NCI-H2196 (cell line): ENCODE measurements around the gene TRAPPC2L.
"Not testable (repeated sequence)": the region's sequence is repeated elsewhere in the genome, so short reads cannot be mapped to it uniquely, and the experiment has no call there.

Experiments used
- DNase-seq: peaks from one replicate; lab custom pipeline; 2025; ENCODE audit not compliant: unreplicated experiment; lab: John Stamatoyannopoulos, UW

Gene TRAPPC2L

GRCh38 chr16:88889702-88890352, 32.9 kb downstream of the TRAPPC2L start:
- DNase-seq = not testable (repeated sequence)

- DNase-seq = no peak
These were observed 34.2 kb downstream of the TRAPPC2L start for GRCh38 chr16:88891083-88891482.

DNA sequence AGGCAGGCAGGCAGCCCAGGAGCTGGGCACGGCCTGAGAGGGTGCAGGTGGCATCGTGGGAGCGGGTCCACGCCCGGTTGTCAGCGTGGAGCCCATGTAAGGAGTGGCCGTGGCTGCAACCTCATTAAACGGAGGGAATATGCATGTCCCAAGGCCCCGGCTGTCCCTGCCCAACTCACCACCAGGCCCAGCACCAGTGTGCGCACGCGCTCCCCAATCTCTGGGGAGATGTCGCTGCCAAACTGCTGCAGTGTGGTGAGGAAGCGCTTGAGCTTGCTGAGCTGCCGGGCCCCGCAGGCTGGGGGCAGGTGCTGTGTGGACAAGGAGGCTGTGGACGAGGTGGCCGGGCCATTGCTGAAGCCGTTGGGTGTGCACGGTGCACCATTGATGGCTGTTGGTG, 35.1 kb downstream of the TRAPPC2L start:
- no peak for DNase-seq

DNA sequence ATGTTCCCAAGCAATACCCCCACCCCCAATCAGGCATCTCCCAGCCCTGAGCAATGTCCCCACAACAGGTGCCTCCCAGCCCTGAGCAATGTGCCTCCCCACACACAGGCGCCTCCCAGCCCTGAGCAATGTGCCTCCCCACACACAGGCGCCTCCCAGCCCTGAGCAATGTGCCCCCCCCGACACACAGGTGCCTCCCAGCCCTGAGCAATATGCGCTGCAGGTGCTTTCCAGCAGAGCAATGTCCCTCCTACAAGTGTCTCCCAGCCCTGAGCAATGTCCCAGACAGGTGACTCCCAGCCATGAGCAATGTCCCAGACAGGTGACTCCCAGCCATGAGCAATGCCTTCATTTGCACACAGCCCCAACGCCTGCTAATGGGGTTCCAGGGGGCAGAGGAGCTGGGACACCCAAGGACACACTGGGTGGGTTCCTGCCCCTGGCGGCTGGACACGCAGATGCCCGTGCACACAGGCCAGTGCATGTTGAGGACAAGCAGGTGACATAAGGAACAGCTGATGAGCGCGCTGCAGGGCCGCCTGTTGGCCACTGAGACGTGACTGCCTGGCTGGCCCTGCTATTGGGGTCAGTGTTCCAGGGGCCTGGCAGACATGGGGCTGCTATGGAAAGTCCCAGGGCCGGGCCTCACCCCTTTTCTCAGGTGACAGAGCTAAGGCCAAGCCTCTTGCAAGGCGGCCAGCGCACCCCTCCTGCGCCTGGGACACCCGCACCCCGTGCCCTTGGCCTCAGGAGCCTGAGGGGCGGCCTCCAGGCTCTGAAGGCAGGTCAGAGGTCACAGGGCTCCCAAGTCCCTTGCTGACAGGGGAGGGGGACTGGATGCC, 36.4 kb downstream of the TRAPPC2L start:
- DNase-seq = no peak

DNA sequence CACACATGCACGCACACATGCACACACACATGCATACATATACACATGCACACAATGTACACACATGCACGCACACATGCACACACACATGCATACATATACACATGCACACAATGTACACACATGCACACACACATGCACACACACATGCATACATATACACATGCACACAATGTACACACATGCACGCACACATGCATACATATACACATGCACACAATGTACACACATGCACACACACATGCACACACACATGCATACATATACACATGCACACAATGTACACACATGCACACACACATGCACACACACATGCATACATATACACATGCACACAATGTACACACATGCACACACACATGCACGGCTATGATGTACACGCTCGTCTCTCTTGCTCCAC, 37.3 kb downstream of the TRAPPC2L start:
- DNase-seq = not testable (repeated sequence)

DNA sequence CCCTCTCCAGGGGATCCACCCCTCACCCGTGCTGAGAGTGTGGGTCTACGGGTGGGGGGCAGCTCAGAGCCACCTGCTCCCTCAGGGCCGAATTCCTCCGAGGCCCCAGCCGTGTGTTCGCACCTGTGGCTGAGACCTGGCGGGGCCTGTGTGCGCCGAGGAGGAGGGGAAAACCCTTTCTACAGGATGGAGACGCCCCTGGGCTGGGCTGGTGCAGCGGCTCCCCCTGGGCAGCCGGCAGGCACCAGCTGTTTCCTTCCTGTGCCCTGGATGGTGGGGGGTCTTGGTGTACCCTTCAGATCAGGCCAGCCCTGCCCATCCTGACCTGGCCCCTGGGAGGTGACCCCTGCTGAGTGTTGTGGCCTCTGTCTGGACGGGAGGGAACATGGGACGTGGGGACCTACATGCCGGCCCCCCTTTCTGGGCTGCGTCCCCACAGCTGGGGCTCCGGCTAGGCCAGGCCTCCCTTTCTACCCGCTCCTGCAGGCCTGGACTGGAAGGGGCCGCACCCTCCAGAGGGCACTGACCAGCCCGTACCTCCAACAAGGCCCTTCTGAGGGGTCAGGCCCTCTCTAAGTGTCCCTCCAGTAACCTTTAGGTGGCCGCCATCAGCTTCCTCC, 37.9 kb downstream of the TRAPPC2L start:
- DNase-seq = no peak

DNA sequence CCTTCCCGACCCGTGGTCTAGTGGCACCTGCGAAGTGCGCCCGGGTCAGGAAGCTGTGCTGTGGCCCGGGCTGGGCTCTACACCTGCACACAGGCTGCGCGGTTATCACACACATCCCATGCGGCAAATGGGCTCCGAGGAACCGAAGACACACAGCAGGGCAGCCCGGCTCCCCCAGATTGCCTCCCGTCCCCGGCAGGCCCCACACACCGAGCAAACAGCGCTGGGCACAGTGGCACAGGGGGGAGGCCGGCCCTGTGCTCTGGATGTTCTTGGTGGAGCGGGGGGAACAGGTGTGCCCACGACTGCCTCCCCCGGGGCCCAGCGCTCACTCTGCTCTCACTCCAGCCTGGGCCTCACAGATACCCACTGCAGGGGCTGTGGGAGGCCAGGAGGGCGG, 38.4 kb downstream of the TRAPPC2L start:
- DNase-seq = no peak

DNA sequence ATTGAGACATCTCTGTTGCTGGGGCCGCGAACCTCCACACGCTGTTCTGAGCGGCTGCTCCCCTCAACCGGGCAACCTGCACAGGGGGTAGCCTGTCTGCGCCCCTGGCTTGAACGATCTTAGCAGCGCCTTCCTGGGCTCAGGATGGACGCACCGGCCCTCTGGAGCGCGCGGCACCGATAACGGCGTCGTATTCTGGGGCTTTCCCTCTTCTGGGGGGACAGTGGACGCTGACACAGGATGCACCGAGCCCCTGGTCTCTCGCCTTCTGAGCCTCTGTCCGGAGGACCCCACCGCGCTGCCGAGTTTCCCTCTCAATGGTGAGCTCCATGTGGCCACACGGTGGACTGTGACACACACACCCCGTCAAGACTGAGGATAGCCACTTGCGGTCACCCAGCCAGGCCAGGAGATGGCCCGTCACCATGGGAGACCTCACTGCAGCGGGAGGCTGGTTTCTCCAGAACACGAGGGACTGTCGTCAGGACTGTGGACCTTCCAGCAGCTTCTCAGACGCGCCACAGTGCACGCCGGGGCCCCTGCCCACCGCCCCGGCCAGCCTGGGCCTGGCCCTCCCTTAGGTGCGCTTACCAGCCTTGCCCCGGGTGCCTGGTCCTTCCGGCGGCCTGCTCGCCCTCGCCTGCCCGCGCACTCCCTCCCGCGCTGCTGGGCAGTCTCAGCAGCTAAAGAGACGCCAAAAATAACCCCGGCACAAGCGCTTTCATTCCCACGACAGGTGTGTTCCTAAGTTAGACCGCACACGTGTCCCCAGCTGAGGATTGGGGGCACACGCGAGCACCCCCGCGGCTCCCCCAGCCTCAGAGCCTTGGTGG, 39.5 kb downstream of the TRAPPC2L start:
- DNase-seq = no peak

GRCh38 chr16:88897696-88898425, 40.9 kb downstream of the TRAPPC2L start:
- DNase-seq = no peak

GRCh38 chr16:88899901-88900661, 43.2 kb downstream of the TRAPPC2L start:
- DNase-seq = no peak

DNA sequence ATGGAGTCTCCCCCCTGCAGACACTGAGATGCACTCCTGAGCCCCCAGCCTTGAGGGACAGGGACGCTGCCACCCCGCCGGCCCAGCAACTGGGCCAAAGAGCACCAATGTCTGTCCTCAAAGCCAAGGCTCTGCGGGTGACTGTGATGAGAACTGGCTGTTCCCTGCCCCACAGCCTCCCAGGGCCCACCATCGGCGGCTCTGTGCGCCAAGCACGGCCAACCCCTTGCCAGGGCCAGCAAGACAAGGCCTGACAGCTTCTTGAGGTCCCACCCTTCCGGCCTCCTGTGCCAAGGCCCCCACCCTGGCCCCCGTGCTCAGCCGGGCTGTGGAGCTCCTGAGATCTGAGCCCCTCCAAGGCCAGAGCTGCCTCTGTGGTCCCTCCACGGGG, 43.7 kb downstream of the TRAPPC2L start:
- DNase-seq = no peak

- no peak for DNase-seq
These were observed 44.9 kb downstream of the TRAPPC2L start for GRCh38 chr16:88901718-88902337.

GRCh38 chr16:88902744-88903143, 45.8 kb downstream of the TRAPPC2L start:
- no peak for DNase-seq

DNA sequence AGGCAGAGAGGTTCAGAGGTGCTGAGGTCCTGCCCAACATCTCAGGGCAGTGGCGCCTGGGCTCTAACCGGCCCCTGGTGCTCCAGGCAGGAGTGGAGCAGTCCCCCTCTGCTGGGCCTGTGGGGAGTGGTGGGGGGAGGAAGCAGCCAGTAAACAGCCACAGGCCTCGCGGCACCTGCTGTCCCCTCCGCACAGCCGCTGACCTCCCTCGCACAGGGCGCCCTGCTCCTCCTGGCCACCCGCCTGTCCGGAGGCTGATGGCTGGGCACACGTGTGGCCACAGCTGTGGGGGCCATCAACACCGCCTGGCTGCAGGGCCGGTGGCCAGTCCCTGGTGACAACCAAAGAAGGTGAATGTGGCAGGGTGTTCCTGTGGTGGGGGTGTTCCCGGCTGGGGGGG, 46.3 kb downstream of the TRAPPC2L start:
- no peak for DNase-seq

DNA sequence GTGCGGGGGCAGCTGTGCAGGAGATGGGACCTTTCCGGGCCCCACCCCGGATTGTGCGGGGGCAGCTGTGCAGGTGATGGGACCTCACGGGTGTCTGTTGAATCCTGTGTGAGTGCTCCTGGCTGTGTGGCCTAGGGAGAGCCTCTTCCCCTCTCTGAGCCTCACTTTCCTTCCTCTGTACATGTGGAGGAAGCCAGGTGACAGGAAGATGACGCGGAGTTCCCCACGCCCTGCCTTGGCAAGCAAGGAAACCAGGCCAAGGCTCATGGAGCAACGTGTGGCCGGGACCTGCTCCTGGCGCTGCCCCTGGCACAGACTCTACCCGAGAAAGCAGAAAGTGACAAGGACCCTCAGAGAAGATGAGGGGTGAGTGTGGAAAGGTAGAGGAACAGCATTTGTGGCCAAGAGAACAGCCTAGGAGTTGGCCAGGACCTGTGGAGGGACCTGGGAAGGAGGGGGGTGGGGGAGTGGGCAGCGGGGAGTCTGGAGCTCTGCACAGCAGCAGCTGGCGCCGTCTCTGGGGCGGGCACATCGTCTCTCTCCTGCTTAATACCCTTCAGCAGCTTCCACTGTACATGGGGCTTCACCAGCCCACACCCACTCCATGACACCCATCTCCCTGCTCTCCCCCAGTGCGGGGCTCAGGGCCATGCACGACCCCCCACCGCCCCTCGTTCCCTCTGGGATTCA, 47.9 kb downstream of the TRAPPC2L start:
- DNase-seq = no peak

- no peak for DNase-seq
These were observed 48.6 kb downstream of the TRAPPC2L start for GRCh38 chr16:88905563-88905962.

GRCh38 chr16:88906020-88906419, 49.1 kb downstream of the TRAPPC2L start:
- DNase-seq = no peak

DNA sequence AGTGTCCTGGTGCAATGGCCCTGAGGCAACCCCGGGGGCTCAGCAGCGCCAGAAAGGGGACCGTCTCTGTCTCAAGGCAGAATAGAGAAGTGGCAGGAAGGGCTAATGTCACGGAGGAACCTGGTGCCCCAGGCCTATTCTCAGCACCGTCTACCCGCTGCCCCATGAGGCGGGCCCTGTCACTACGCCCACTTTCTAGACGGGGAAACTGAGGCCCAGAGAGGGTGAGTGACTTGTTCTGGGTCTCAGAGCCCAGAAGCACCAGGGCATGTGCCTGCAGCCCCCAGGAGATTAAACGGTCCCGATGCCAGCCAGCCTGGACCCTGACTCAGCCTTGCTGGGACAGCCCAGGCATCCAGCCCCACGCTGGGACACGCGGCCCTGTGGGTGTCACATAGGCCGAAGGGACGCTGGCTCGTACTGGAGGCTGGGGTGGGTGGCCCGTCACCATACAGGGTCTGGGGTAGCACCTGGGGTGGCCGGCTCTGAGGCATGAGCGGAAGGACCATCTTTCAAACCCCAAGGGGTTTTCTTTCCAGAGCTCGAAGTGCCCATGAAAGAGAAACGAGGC, 49.7 kb downstream of the TRAPPC2L start:
- no peak for DNase-seq
